ENCODE measurements around the gene GPX6.
"Not testable (repeated sequence)": the region's sequence is repeated elsewhere in the genome, so short reads cannot be mapped to it uniquely, and the experiment has no call there.

Gene GPX6

DNA sequence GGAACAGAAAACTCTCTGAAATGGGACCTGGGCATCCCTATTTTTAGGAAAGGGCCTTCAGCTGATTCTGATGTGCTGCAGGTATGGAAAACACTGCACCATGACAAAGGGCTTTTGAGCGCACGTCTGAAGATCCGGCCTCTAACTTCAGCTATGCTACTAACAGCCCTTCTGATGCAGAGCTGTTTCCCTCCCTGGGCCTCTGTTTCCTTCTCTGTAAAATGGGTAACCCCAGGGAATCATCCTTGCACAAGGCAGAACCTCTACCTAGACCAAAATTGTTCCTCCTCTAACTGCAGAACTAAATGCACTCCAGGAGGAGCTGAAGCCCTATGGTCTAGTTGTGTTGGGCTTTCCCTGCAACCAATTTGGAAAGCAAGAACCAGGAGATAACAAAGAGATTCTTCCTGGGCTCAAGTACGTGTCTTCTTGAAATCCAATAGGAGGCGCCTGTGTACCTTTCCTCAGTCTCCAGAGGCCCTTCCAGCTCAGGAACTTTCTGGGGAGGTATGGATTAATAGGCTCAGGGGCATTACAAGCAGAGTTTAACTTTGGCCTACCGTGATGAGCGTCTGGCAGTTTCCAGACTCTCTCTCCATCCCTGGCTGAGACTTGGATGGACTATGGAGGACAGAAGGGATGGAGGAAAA lies 16.0 kb upstream of the GPX6 start:
- peak; percentile 9 for DNase-seq
- in situ Hi-C loops (cut with HindIII; ENCODE audit: low pct_ligation_motif_present, low pct_unique_long_range_greater_than_20kb, low sequenced_read_pairs), result no loop called here

GRCh38 chr6:28530777-28531176 lies 15.2 kb upstream of the GPX6 start:
- no peak for DNase-seq
- in situ Hi-C loops (cut with HindIII; ENCODE audit: low pct_ligation_motif_present, low pct_unique_long_range_greater_than_20kb, low sequenced_read_pairs), result no loop called here

GRCh38 chr6:28525496-28526039 lies 10.0 kb upstream of the GPX6 start, which contains the start of gene GPX5:
GPX5 (plus strand) TSS chr6:28525881; CDS start chr6:28526014, 133 bp downstream.
- peak; percentile 30 for DNase-seq
- in situ Hi-C loops (cut with HindIII; ENCODE audit: low pct_ligation_motif_present, low pct_unique_long_range_greater_than_20kb, low sequenced_read_pairs), result no loop called here

- in situ Hi-C loops (cut with HindIII; ENCODE audit: low pct_ligation_motif_present, low pct_unique_long_range_greater_than_20kb, low sequenced_read_pairs), result no loop called here
- no peak for DNase-seq
These were observed 7.6 kb upstream of the GPX6 start for GRCh38 chr6:28523241-28523622.

DNA sequence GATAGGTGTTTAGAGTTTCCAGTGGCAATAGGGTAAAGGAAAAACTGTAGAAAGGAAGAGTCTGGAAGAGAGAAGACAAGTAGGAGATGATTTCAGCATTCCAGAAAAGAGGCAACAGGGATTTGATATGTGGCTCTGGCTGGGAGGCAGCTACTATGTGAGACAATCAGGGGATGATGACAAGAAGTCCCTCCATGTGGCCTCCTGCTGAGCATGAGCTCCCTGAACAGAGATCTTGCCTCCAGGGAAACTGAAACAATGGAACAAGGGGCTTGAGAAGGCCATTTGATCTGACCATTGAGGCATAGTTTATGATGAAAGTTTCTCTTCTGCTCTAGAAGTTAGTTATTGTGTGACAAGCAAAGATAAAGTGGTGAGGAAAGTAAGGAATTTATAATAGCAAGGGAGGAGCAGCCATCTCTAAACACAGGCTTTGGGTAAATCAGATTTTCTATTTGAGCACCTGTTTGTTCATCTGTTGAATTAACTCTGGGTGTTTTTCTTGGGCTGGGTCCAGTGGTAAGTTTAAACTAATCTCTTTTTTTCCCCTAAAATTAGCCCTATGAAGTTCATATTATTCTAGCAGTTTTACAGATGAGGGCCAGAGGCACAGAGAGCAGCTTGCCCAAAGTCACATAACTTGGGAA lies 7.1 kb upstream of the GPX6 start:
- DNase-seq, result no peak
- in situ Hi-C loops (cut with HindIII; ENCODE audit: low pct_ligation_motif_present, low pct_unique_long_range_greater_than_20kb, low sequenced_read_pairs), result no loop called here

DNA sequence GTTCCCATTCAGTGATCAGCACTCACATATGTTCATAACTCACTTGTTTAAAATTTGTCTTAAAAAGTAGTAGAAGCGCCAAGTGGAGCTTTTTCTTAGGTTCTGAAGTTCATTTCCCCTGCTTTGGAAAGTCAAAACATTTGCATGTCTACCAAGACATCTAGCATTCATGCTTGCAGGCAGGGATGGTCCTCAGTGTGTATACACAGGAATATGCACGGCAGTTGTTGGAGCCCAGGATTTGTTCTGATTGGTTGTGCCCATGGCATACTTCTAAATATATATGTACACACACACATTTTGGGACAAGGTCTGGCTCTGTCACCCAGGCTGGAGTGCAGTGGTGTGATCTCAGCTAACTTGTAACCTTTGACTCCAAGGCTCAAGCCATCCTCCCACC lies 2.4 kb upstream of the GPX6 start:
- in situ Hi-C loops (cut with HindIII; ENCODE audit: low pct_ligation_motif_present, low pct_unique_long_range_greater_than_20kb, low sequenced_read_pairs), result no loop called here
- DNase-seq, result no peak

DNA sequence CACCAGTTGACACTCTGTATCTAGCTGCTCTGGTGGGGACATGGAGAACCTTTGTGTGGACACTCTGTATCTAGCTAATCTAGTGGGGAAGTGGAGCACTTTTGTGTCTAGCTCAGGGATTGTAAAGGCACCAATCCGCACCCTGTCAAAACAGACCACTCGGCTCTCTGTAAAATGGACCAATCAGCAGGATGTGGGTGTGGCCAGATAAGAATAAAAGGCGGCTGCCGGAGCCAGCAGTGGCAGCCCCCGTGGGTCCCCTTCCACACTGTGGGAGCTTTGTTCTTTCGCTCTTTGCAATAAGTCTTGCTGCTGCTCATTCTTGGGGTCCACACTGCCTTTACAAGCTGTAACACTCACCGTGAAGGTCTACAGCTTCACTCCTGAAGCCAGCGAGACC lies 3.2 kb downstream of the GPX6 start:
- in situ Hi-C loops (cut with HindIII; ENCODE audit: low pct_ligation_motif_present, low pct_unique_long_range_greater_than_20kb, low sequenced_read_pairs); DNase-seq: not testable (repeated sequence)

- no peak for DNase-seq
- in situ Hi-C loops (cut with HindIII; ENCODE audit: low pct_ligation_motif_present, low pct_unique_long_range_greater_than_20kb, low sequenced_read_pairs), result no loop called here
These were observed 3.8 kb downstream of the GPX6 start for GRCh38 chr6:28511628-28512300.

DNA sequence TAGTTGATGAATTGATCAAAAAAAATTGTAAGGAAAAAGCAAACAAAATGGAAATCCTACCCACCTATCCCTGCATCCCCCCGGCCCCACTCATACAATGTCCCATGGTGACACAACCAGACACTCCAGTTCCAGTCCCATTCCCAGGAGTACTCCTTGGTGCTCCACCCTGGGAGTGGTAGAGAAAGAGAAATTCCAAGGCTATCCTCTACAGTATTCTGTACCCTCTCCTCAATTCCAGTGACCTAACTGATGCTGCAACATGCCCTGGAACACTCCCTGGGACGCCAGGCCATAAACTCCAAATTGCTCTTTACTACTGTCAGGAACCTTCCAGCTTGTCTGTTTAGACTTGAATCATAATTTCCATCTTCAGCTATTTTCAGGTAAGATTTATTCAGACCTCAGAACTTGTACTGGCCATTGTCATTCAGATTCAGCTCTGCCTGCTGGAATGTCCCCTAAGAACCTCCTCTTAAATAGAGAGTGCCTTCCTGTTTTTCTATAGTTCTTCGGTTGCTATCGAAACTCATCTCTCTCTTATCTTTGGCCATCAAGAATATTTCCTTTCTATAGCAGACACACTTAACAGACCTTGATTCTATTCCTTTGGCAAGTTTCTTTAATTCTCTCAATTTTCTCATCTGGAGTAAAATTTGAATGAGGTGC lies 8.7 kb downstream of the GPX6 start:
- no peak for DNase-seq
- in situ Hi-C loops (cut with HindIII; ENCODE audit: low pct_ligation_motif_present, low pct_unique_long_range_greater_than_20kb, low sequenced_read_pairs), result no loop called here

GRCh38 chr6:28505733-28506132 lies 9.9 kb downstream of the GPX6 start:
- in situ Hi-C loops (cut with HindIII; ENCODE audit: low pct_ligation_motif_present, low pct_unique_long_range_greater_than_20kb, low sequenced_read_pairs), result no loop called here
- DNase-seq, result no peak

DNA sequence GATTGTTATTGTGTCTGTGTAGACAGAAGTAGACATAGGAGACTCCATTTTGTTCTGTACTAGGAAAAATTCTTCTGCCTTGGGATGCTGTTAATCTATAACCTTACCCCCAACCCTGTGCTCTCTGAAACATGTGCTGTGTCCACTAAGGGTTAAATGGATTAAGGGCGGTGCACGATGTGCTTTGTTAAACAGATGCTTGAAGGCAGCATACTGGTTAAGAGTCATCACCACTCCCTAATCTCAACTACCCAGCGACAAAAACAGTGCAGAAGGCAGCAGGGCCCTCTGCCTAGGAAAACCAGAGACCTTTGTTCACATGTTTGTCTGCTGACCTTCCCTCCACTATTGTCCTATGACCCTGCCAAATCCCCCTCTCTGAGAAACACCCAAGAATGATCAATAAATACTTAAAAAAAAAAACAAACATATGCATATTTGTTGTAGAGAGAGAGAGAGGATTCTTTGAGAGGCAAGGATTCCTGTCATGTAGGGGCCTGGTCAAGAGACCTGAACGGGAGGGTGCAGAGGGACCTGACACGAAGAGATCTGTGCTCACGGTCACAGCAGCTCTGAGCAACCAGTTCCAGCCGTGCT lies 12.8 kb downstream of the GPX6 start:
- in situ Hi-C loops (cut with HindIII; ENCODE audit: low pct_ligation_motif_present, low pct_unique_long_range_greater_than_20kb, low sequenced_read_pairs); DNase-seq: not testable (repeated sequence)

DNA sequence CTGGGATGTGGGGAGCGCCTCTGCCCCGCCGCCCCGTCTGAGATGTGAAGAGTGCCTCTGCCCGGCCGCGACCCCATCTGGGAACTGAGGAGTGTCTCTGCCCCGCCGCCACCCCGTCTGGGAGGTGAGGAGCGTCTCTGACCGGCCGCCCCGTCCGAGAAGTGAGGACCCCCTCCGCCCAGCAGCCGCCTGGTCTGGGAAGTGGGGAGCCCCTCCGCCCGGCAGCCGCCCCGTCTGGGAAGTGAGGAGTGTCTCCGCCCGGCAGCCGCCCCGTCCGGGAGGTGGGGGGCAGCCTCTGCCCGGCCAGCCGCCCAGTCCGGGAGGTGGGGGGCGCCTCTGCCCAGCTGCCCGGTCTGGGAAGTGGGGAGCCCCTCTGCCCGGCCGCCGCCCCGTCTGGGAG lies 13.5 kb downstream of the GPX6 start:
- in situ Hi-C loops (cut with HindIII; ENCODE audit: low pct_ligation_motif_present, low pct_unique_long_range_greater_than_20kb, low sequenced_read_pairs); DNase-seq: not testable (repeated sequence)

- no peak for DNase-seq
- in situ Hi-C loops (cut with HindIII; ENCODE audit: low pct_ligation_motif_present, low pct_unique_long_range_greater_than_20kb, low sequenced_read_pairs), result no loop called here
These were observed 14.3 kb downstream of the GPX6 start for GRCh38 chr6:28501259-28501658.

DNA sequence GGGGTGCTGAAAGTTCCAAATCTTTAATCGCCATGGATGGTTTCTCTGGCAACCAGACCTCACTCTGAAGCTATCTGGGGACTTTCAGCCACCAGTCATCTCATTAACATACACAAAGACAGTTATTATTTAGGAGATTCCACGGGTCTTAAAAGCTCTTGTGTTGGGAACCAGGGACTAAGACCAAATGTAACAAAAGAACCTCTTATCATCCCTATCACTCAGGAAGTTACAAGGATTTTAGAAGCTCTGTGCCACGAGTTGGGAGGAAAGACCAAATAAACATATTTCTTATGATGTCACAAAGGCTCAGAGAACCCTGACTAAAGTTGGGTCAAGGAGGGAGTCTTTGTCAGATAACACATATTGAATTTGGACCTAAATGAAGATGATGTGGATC lies 17.7 kb downstream of the GPX6 start:
- DNase-seq, result no peak
- in situ Hi-C loops (cut with HindIII; ENCODE audit: low pct_ligation_motif_present, low pct_unique_long_range_greater_than_20kb, low sequenced_read_pairs), result no loop called here

GRCh38 chr6:28497306-28497705 lies 18.3 kb downstream of the GPX6 start:
- in situ Hi-C loops (cut with HindIII; ENCODE audit: low pct_ligation_motif_present, low pct_unique_long_range_greater_than_20kb, low sequenced_read_pairs), result no loop called here
- no peak for DNase-seq

DNA sequence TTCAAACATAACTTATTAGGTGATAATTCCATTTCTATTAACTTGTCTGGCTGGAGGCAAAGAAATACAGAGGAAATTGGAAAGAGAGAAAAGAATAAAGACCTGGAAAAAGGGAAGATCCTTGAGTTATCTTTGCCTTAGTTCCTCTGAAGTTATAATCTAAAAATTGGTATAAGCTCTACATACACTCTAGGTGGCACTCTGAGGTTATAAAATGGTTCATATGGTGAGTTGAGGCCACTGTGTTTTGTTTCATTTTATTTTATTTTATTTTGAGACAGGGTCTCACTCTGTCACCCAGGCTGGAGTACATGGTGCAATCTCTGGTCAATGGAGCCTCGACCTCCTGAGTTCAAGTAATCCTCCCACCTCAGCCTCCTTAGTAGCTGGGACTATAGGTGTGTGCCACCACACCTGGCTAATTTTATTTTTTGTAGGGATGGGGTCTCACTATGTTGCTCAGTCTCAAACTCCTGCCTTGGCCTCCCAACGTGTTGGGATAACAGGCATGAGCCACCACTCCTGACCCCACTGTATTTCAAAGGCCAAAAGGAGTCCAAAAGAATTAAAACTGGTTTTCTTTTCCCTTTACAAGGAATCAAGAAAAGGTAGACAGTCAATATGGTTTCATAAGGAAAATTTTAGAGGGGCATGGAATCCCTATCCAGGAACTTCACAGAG lies 19.4 kb downstream of the GPX6 start:
- DNase-seq, result peak; percentile 22
- in situ Hi-C loops (cut with HindIII; ENCODE audit: low pct_ligation_motif_present, low pct_unique_long_range_greater_than_20kb, low sequenced_read_pairs), result no loop called here

- no peak for DNase-seq
- in situ Hi-C loops (cut with HindIII; ENCODE audit: low pct_ligation_motif_present, low pct_unique_long_range_greater_than_20kb, low sequenced_read_pairs), result no loop called here
These were observed 23.6 kb downstream of the GPX6 start for GRCh38 chr6:28491984-28492317.

DNA sequence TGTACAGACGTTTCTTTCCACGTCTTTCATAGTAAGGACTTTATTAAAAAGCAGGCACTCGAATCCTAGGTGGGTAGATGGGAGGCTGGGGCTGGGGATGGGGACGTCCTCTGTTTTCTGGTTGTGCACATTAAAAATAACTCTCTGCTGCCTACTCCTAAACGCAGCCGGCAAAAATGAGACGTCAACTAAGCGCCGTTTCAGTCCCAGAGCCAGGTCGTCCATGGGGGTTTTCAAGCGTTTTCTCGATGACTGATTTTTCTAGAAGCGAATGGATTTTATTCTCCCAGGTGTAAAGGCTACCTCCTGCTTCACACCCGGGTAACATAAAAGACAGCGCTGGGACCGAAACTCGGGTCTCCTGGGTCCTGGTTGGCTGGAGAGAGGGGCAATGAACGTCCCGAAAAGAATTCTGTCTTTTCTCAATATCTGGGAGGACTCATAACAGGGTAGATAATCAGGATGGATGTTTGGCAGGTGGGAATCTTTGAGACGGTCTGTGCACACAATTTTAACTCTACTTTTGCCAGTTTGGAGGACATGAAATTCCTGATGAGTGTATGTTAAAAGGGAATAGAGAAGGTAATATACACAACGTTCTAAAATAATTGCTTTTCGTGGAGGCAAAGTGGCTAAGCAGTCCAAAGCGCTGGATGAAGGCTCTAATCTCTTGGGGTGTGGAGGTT lies 25.2 kb downstream of the GPX6 start:
- no peak for DNase-seq
- in situ Hi-C loops (cut with HindIII; ENCODE audit: low pct_ligation_motif_present, low pct_unique_long_range_greater_than_20kb, low sequenced_read_pairs), result no loop called here

Data from ACHN (cell line).